ENCODE data around the gene TRIM40. TPM values are rescaled to one million over a fixed set of nuclear protein-coding genes. Genes with fewer than 3 reads are reported as not detected.
A peak's percentile ranks its signal among the peaks of the same experiment; 100 is the strongest.

TRIM40 gene
- not detected in 2 replicates for total RNA-seq

- no peaks in the 10 kb centered on the region for H3K9me3 Mint-ChIP-seq
- no peaks in the 10 kb centered on the region for H3K36me3 Mint-ChIP-seq (ENCODE audit: low read depth)
- H3K4me3 Mint-ChIP-seq, result no peak within 1 kb of the TSS
- H3K27ac Mint-ChIP-seq, result no peak within 1 kb of the TSS
- no peak for DNase-seq
- intact Hi-C loops (cut with micrococcal nuclease), result no loop called here
- H3K27me3 Mint-ChIP-seq, result peaks cover 58% of the 10 kb centered on the region
- peaks cover 11% of the 10 kb centered on the region for H3K4me1 Mint-ChIP-seq
Measured at GRCh38 chr6:30135757-30136156, at the start of gene TRIM40. TSS of gene TRIM40 (plus strand) at chr6:30136140. CDS start at chr6:30137037, 897 bp downstream.

GRCh38 chr6:30087876-30088275 lies 48.1 kb upstream of the TRIM40 start:
- no peaks in the 10 kb centered on the region for H3K4me1 Mint-ChIP-seq
- no peak overlapping the region for H3K4me3 Mint-ChIP-seq
- DNase-seq, result no peak
- H3K27ac Mint-ChIP-seq, result no peak overlapping the region
- no peaks in the 10 kb centered on the region for H3K36me3 Mint-ChIP-seq (ENCODE audit: low read depth)
- peaks cover 55% of the 10 kb centered on the region for H3K27me3 Mint-ChIP-seq
- no peaks in the 10 kb centered on the region for H3K9me3 Mint-ChIP-seq
- intact Hi-C loops (cut with micrococcal nuclease), result no loop called here

GRCh38 chr6:30091577-30092381 lies 44.2 kb upstream of the TRIM40 start:
- intact Hi-C loops (cut with micrococcal nuclease), result no loop called here
- H3K36me3 Mint-ChIP-seq (ENCODE audit: low read depth), result no peaks in the 10 kb centered on the region
- H3K9me3 Mint-ChIP-seq, result no peaks in the 10 kb centered on the region
- no peak for DNase-seq
- H3K4me3 Mint-ChIP-seq, result no peak overlapping the region
- no peaks in the 10 kb centered on the region for H3K4me1 Mint-ChIP-seq
- H3K27me3 Mint-ChIP-seq, result peaks cover 69% of the 10 kb centered on the region
- H3K27ac Mint-ChIP-seq, result no peak overlapping the region

- Mint-ChIP-seq H3K9me3 (no peaks in the 10 kb centered on the region), H3K4me1 (peaks cover 4% of the 10 kb centered on the region), H3K36me3 (ENCODE audit: low read depth) (no peaks in the 10 kb centered on the region), H3K27me3 (peaks cover 72% of the 10 kb centered on the region), H3K4me3 (no peak overlapping the region), H3K27ac (no peak overlapping the region)
- no peak for DNase-seq
- intact Hi-C loops (cut with micrococcal nuclease), result no loop called here
Measured at GRCh38 chr6:30092852-30093543, 42.9 kb upstream of the TRIM40 start.

- Mint-ChIP-seq H3K27me3 (peaks cover 75% of the 10 kb centered on the region), H3K36me3 (ENCODE audit: low read depth) (no peaks in the 10 kb centered on the region), H3K4me1 (peaks cover 6% of the 10 kb centered on the region), H3K4me3 (no peak overlapping the region), H3K9me3 (no peaks in the 10 kb centered on the region), H3K27ac (no peak overlapping the region)
- peak; percentile 43 for DNase-seq
- intact Hi-C loops (cut with micrococcal nuclease), result no loop called here
Measured at GRCh38 chr6:30093951-30094661, 41.8 kb upstream of the TRIM40 start.

- Mint-ChIP-seq H3K4me1 (peaks cover 17% of the 10 kb centered on the region), H3K27ac (no peak overlapping the region), H3K4me3 (no peak overlapping the region), H3K36me3 (ENCODE audit: low read depth) (no peaks in the 10 kb centered on the region), H3K9me3 (no peaks in the 10 kb centered on the region), H3K27me3 (peaks cover 77% of the 10 kb centered on the region)
- no peak for DNase-seq
- intact Hi-C loops (cut with micrococcal nuclease), result no loop called here
Measured at GRCh38 chr6:30096829-30097228, 39.1 kb upstream of the TRIM40 start.

- Mint-ChIP-seq H3K4me1 (peaks cover 25% of the 10 kb centered on the region), H3K36me3 (ENCODE audit: low read depth) (no peaks in the 10 kb centered on the region), H3K27ac (no peak overlapping the region), H3K9me3 (no peaks in the 10 kb centered on the region), H3K27me3 (peaks cover 69% of the 10 kb centered on the region), H3K4me3 (no peak overlapping the region)
- no peak for DNase-seq
- intact Hi-C loops (cut with micrococcal nuclease), result no loop called here
Measured at GRCh38 chr6:30097902-30098768, 37.8 kb upstream of the TRIM40 start.

- DNase-seq, result no peak
- Mint-ChIP-seq H3K4me3 (peak overlapping the region; percentile 48), H3K36me3 (ENCODE audit: low read depth) (no peaks in the 10 kb centered on the region), H3K9me3 (no peaks in the 10 kb centered on the region), H3K27me3 (peaks cover 66% of the 10 kb centered on the region), H3K4me1 (peaks cover 31% of the 10 kb centered on the region), H3K27ac (no peak overlapping the region)
- intact Hi-C loops (cut with micrococcal nuclease), result loop anchor here (5.0 kb wide), 2 partner anchors 297 to 352 kb away; no protein-coding TSS in a partner anchor
Measured at GRCh38 chr6:30100154-30100553, 35.8 kb upstream of the TRIM40 start.

GRCh38 chr6:30100585-30101443 lies 35.1 kb upstream of the TRIM40 start:
- peak overlapping the region; percentile 73 for H3K4me3 Mint-ChIP-seq
- no peaks in the 10 kb centered on the region for H3K9me3 Mint-ChIP-seq
- H3K4me1 Mint-ChIP-seq, result peaks cover 31% of the 10 kb centered on the region
- H3K36me3 Mint-ChIP-seq (ENCODE audit: low read depth), result no peaks in the 10 kb centered on the region
- H3K27me3 Mint-ChIP-seq, result peaks cover 64% of the 10 kb centered on the region
- intact Hi-C loops (cut with micrococcal nuclease), result loop anchor here (5.0 kb wide), 2 partner anchors 296 to 351 kb away; no protein-coding TSS in a partner anchor
- peak; percentile 73 for DNase-seq
- no peak overlapping the region for H3K27ac Mint-ChIP-seq

- intact Hi-C loops (cut with micrococcal nuclease), result loop anchor here (2.0 to 5.0 kb wide), 4 partner anchors 25 to 351 kb away; partner anchors contain the start of gene PPP1R11
- Mint-ChIP-seq H3K4me3 (peak overlapping the region; percentile 73), H3K36me3 (ENCODE audit: low read depth) (no peaks in the 10 kb centered on the region), H3K27me3 (peaks cover 63% of the 10 kb centered on the region), H3K27ac (no peak overlapping the region), H3K4me1 (peaks cover 31% of the 10 kb centered on the region), H3K9me3 (no peaks in the 10 kb centered on the region)
- DNase-seq, result peak; percentile 93
Measured at GRCh38 chr6:30101444-30102413, 34.2 kb upstream of the TRIM40 start.

- no peaks in the 10 kb centered on the region for H3K9me3 Mint-ChIP-seq
- peaks cover 31% of the 10 kb centered on the region for H3K4me1 Mint-ChIP-seq
- peak overlapping the region; percentile 86 for H3K4me3 Mint-ChIP-seq
- peaks cover 57% of the 10 kb centered on the region for H3K27me3 Mint-ChIP-seq
- intact Hi-C loops (cut with micrococcal nuclease), result loop anchor here (2.0 to 5.0 kb wide), 4 partner anchors 26 to 350 kb away; partner anchors contain the start of gene PPP1R11
- H3K36me3 Mint-ChIP-seq (ENCODE audit: low read depth), result no peaks in the 10 kb centered on the region
- no peak for DNase-seq
- H3K27ac Mint-ChIP-seq, result no peak overlapping the region
Measured at GRCh38 chr6:30102414-30102969, 33.4 kb upstream of the TRIM40 start.

All from activated CD4-positive, alpha-beta T cell treated with anti-CD3 and anti-CD28 coated beads, Interleukin-2, amount 10 ng/mL, durations not matched to agents 24 days and 14 days (primary cell).